ENCODE results near the gene B4GAT1.

DNA sequence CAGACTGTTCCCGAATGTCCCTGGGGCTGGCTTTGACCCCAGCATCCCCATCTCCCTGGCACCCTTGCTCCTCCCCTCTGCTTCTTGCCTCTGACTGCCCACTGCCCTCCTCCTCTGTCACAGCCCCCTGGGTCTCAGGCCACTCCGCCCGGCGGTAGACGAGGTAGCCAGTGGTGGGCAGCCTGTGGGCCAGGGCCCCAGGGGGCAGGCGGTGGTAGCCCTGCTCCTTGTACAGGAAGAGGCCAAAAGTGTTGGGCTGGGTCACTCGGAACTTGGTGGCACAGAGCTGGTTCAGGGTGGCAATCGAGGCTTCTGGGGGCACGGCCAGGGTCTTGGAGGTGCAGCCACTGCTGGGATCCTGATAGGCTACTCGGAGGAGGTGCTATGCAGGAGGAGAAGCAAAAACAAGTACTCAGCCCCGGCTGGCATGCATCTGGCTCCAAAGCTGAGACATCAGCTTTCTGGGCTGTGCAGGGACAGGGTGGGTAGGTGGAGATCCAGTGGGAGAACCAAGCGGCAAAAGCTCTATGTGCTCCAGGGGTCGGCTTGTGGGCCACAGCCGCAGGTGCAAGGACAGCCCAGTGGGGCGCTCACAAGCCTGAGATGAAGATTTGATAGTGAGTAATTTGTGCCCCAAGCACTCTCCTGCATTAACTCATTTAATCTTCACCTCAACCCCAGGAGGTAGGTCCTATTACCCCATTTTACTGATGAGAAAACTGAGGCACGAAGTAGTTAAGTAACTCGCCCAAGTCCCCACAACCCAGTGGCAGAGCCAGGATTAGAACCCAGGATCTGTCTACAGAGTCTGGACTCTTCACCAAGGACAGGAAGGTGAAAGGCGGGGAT, 14.8 kb downstream of the B4GAT1 start:
- no peak for TF ChIP-seq POLR2A (IDR thresholded peaks at IDR 0.05)
- TF ChIP-seq, protein P1, sequence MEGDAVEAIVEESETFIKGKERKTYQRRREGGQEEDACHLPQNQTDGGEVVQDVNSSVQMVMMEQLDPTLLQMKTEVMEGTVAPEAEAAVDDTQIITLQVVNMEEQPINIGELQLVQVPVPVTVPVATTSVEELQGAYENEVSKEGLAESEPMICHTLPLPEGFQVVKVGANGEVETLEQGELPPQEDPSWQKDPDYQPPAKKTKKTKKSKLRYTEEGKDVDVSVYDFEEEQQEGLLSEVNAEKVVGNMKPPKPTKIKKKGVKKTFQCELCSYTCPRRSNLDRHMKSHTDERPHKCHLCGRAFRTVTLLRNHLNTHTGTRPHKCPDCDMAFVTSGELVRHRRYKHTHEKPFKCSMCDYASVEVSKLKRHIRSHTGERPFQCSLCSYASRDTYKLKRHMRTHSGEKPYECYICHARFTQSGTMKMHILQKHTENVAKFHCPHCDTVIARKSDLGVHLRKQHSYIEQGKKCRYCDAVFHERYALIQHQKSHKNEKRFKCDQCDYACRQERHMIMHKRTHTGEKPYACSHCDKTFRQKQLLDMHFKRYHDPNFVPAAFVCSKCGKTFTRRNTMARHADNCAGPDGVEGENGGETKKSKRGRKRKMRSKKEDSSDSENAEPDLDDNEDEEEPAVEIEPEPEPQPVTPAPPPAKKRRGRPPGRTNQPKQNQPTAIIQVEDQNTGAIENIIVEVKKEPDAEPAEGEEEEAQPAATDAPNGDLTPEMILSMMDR (IDR thresholded peaks at IDR 0.05): no peak

Measured in testis (tissue), 2 donors.